ENCODE measurements around the gene EDIL3.

DNA sequence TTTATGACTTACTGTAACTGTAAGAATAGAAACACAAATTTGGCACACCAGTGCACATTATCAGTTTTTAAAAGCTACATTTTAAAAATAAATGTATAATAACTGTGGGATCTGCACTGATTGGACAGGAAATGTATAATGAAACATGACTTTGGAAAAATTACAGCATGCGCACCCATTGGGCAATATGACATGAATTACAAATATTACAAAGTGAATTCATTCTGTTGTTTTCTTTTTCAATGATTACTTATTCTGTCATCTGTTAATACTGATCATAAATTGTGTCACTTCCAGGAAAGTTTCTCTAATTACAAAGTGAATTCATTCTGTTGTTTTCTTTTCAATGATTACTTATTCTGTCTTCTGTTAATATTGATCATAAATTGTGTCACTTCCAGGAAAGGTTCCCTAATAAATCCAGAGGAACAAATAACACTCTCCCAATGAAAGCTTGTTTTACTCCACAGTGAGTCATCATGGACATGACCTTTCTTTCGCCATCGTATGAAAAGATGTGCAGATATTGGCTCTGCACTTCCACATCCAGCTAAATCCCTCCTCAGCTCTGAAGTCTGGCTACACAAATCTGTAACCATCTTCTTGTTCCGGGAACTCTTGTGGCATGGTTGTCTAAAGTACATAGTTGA lies 367.0 kb downstream of the EDIL3 start:
- no peak for TF ChIP-seq POLR2A (IDR thresholded peaks at IDR 0.05; ENCODE audit: low read depth, low read length)
- TF ChIP-seq TAF1 (IDR thresholded peaks at IDR 0.05; ENCODE audit: low read depth, low read length): no peak
- no peak for TF ChIP-seq POLR2AphosphoS5 (IDR thresholded peaks at IDR 0.05; ENCODE audit: low read depth, low read length)
- TF ChIP-seq SPI1 (IDR thresholded peaks at IDR 0.05; ENCODE audit: low read depth, low read length): no peak
- no peak for TF ChIP-seq POU2F2 (IDR thresholded peaks at IDR 0.05; ENCODE audit: low read depth, low read length)
- no peak for TF ChIP-seq PAX5 (IDR thresholded peaks at IDR 0.05; ENCODE audit: insufficient read depth, low read length, severe bottlenecking)

Measured in GM12891 (cell line).